ENCODE results near the gene ACAD9. TPM values are rescaled to one million over a fixed set of nuclear protein-coding genes. Genes with fewer than 3 reads are reported as not detected.
"Not testable (repeated sequence)": the region's sequence is repeated elsewhere in the genome, so short reads cannot be mapped to it uniquely, and the experiment has no call there.

Gene ACAD9
- total RNA-seq, 4 donors from 2014 or later = 25.6 to 41.6 (median 30.3) TPM

DNA sequence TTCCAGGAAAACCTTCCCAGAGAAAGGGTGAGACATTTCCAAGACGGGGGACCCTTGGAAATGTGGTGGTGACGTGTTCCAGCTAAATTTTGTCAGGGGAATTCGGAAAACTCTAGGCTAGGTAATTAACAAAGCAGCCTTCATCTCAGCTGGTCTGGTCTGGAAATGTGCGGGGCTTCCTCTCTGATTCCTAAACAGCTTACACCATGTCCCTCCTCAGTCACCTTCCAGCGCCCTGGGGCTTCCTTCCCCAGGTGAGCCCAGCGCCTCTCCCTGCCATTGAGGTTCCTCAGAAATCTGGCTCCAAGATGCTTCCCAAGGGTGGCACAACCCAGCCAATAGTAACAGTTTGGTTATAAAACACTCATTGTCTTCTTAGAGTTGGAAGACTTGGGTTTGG, 571 bp downstream of the ACAD9 start:
- WGBS = 4% methylated on average over 5 of the region's 6 CpGs
- DNase-seq (ENCODE audit: extremely low spot score) = no peak
- intact Hi-C loops (cut with DNase I) = no loop called here

DNA sequence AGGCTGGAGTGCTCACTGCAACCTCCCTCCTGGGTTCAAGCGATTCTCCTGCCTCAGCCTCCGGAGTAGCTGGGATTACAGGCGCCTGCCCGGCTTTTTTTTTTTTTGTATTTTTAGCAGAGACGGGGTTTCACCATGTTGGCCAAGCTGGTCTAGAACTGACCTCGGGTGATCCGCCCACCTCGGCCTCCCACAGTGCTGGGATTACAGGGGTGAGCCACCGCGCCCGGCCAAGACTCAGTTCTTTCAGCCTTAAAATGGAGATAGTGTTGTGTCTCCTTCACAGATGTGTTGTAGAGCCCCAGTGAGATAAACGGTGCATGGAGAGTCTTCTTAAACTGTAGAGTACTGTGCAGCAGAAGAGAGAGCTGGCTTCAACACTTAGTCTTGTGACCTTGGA, 1.0 kb downstream of the ACAD9 start:
- intact Hi-C loops (cut with DNase I); H3K9me3 ChIP-seq; H3K27me3 ChIP-seq; DNase-seq (ENCODE audit: extremely low spot score): not testable (repeated sequence)
- WGBS = 79% methylated on average over 12 of the region's 12 CpGs
- Histone ChIP-seq H3K4me1 (peaks cover 27 to 52% (median 43%) of the 10 kb centered on the region in 4 donors), H3K27ac (replicated peaks in 1 of 4) (peak overlapping the region in 3 of 4 donors; percentile 93 to 96 (median 95)), H3K4me3 (peak overlapping the region; percentile 71 to 83 (median 78)), H3K36me3 (peaks cover 0 to 27% (median 17%) of the 10 kb centered on the region in 4 donors)

More for the DNA sequence above, 571 bp downstream of the ACAD9 start:
- H3K4me1 ChIP-seq = peaks cover 27 to 52% (median 43%) of the 10 kb centered on the region in 4 donors
- H3K4me3 ChIP-seq = peak overlapping the region; percentile 71 to 83 (median 78)
- peaks cover 0 to 22% (median 12%) of the 10 kb centered on the region in 4 donors for H3K36me3 ChIP-seq
- peak overlapping the region; percentile 87 to 96 (median 94) for H3K27ac ChIP-seq (replicated peaks in 1 of 4)
- H3K27me3 ChIP-seq = no peaks in the 10 kb centered on the region
- no peaks in the 10 kb centered on the region for H3K9me3 ChIP-seq
- TF ChIP-seq POLR2AphosphoS5 (IDR thresholded peaks at IDR 0.05) (no peak), POLR2A (IDR thresholded peaks at IDR 0.05; ENCODE audit: low read depth) (no peak), EP300 (IDR thresholded peaks at IDR 0.05) (no peak)
- TF ChIP-seq, protein P1, sequence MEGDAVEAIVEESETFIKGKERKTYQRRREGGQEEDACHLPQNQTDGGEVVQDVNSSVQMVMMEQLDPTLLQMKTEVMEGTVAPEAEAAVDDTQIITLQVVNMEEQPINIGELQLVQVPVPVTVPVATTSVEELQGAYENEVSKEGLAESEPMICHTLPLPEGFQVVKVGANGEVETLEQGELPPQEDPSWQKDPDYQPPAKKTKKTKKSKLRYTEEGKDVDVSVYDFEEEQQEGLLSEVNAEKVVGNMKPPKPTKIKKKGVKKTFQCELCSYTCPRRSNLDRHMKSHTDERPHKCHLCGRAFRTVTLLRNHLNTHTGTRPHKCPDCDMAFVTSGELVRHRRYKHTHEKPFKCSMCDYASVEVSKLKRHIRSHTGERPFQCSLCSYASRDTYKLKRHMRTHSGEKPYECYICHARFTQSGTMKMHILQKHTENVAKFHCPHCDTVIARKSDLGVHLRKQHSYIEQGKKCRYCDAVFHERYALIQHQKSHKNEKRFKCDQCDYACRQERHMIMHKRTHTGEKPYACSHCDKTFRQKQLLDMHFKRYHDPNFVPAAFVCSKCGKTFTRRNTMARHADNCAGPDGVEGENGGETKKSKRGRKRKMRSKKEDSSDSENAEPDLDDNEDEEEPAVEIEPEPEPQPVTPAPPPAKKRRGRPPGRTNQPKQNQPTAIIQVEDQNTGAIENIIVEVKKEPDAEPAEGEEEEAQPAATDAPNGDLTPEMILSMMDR (IDR thresholded peaks at IDR 0.05) = no peak

DNA sequence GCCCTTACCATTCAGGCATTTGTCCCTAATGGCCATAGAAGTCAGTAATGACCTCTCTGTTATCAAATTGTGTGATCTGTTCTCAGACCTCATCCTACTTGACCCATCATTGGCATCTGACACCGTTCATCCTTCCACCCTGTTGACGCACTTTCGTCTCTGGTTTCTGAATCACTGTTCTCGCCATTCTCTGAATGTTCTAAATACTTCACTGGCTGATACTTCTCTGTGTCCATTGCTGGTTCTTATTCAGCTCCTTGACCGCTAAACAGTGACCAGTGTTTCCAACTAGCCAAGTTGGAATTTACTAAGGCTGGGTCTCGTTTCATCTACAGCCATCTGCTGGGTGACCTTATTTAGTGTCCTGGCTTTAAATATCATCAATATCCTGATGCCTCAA, 2.2 kb downstream of the ACAD9 start:
- TF ChIP-seq POLR2A (IDR thresholded peaks at IDR 0.05; ENCODE audit: low read depth) = no peak
- H3K4me3 ChIP-seq = no peak overlapping the region
- no peak overlapping the region for H3K27ac ChIP-seq (replicated peaks in 1 of 4)
- intact Hi-C loops (cut with DNase I) = no loop called here
- WGBS = 88% methylated on average over 6 of the region's 6 CpGs
- peaks cover 0 to 38% (median 24%) of the 10 kb centered on the region in 4 donors for H3K36me3 ChIP-seq
- no peak for DNase-seq (ENCODE audit: extremely low spot score)
- no peaks in the 10 kb centered on the region for H3K27me3 ChIP-seq
- peaks cover 27 to 52% (median 43%) of the 10 kb centered on the region in 4 donors for H3K4me1 ChIP-seq
- no peaks in the 10 kb centered on the region for H3K9me3 ChIP-seq

DNA sequence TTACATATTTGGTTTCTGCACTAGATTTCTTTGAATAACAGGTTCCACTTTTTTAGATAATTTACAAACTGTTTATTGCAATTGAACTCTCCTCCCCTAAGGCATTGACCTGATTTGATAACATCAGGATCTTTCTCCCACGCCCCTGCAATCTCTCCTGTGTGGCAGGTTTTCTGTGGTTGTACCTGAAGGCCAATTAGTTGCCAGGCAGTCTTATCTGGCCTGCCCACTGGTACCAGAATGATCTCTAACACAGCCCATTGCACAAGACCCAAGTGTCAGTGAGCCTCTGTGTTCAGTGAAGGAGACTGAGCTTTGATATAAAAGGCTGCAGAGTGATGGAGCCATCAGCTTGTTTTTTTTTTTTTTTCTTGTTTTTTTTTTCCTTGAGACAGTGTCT, 3.3 kb downstream of the ACAD9 start:
- Histone ChIP-seq H3K36me3 (peaks cover 0 to 49% (median 34%) of the 10 kb centered on the region in 4 donors), H3K4me3 (no peak overlapping the region), H3K4me1 (peaks cover 26 to 50% (median 41%) of the 10 kb centered on the region in 4 donors), H3K27ac (replicated peaks in 1 of 4) (no peak overlapping the region), H3K9me3 (no peaks in the 10 kb centered on the region), H3K27me3 (no peaks in the 10 kb centered on the region)
- WGBS = 88% methylated on average over 1 of the region's 1 CpG
- intact Hi-C loops (cut with DNase I) = no loop called here
- DNase-seq (ENCODE audit: extremely low spot score) = no peak
- TF ChIP-seq, protein P1 (IDR thresholded peaks at IDR 0.05) = no peak
- TF ChIP-seq POLR2AphosphoS5 (IDR thresholded peaks at IDR 0.05) (no peak), POLR2A (IDR thresholded peaks at IDR 0.05; ENCODE audit: low read depth) (no peak), EP300 (IDR thresholded peaks at IDR 0.05) (no peak)

- intact Hi-C loops (cut with DNase I) = no loop called here
- no peak overlapping the region for H3K27ac ChIP-seq (replicated peaks in 1 of 4)
- DNase-seq (ENCODE audit: extremely low spot score) = no peak
- peaks cover 14 to 35% (median 28%) of the 10 kb centered on the region in 4 donors for H3K4me1 ChIP-seq
- 100% methylated on average over 1 of the region's 1 CpG for WGBS
- TF ChIP-seq POLR2A (IDR thresholded peaks at IDR 0.05; ENCODE audit: low read depth) = no peak
- no peak for TF ChIP-seq EP300 (IDR thresholded peaks at IDR 0.05)
- TF ChIP-seq, protein P1 (IDR thresholded peaks at IDR 0.05) = no peak
- no peak for TF ChIP-seq POLR2AphosphoS5 (IDR thresholded peaks at IDR 0.05)
- no peaks in the 10 kb centered on the region for H3K9me3 ChIP-seq
- H3K27me3 ChIP-seq = no peaks in the 10 kb centered on the region
- H3K36me3 ChIP-seq = peaks cover 0 to 68% (median 44%) of the 10 kb centered on the region in 4 donors
- H3K4me3 ChIP-seq = no peak overlapping the region
These were observed 5.6 kb downstream of the ACAD9 start for GRCh38 chr3:128884992-128885391.
